Hematopoietic multipotent progenitor cell (in vitro differentiated cells): ENCODE data around the gene CREB3L1. TPM values are rescaled to one million over a fixed set of nuclear protein-coding genes. Genes with fewer than 3 reads are reported as not detected.
A peak's percentile ranks its signal among the peaks of the same experiment; 100 is the strongest.

Experiments
- DNase-seq, 3 donors: peaks; one replicate each; pipeline ENCODE4 v3.0.0-alpha.2; 2011 to 2015; ENCODE audit warnings: low read depth in 2 of 3, low spot score in 2 of 3
- total RNA-seq: library from RNA; depleted of rRNA; stranded (reverse); fragments of >200 nt; gene quantifications from one replicate; pipeline ENCODE4 v1.2.3, GENCODE V29; 2012

CREB3L1 gene
- under 0.01 TPM for total RNA-seq

DNA sequence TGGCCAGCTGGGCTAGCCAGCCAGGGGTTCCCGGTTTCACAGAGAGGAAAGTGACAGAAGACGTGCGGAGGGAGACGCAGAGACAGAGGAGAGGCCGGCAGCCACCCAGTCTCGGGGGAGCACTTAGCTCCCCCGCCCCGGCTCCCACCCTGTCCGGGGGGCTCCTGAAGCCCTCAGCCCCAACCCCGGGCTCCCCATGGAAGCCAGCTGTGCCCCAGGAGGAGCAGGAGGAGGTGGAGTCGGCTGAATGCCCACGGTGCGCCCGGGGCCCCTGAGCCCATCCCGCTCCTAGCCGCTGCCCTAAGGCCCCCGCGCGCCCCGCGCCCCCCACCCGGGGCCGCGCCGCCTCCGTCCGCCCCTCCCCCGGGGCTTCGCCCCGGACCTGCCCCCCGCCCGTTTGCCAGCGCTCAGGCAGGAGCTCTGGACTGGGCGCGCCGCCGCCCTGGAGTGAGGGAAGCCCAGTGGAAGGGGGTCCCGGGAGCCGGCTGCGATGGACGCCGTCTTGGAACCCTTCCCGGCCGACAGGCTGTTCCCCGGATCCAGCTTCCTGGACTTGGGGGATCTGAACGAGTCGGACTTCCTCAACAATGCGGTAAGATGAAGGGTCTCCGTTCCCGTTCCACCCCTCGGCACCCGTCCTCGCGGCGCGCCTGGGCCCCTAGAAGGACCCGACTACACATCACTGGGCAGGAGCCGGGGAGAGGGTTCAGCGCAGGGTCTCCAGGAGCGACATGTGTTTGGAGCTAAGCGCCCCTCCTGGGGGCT is at the start of gene CREB3L1:
Gene CREB3L1 (plus strand): TSS at position 41 of the 765 bp plus-strand sequence. CDS start 450 bp downstream, at position 491.
- peak in 1 of 3 donors; percentile 14 for DNase-seq

DNA sequence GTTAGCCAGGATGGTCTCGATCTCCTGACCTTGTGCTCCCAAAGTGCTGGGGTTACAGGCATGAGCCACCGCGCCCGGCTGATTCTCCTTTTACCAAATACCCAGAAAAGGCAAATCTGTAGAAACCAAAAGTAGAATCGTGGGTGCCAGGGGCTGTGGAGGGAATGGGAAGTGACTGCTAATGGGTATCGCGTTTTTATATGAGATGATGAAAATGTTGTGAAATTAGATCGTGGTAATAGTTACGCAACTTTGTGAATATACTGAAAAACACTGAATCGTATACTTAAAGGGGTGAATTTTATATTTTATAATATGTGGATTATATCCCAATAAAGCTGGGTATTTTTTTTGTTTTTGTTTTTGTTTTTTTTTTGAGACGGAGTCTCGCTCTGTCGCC is 48.2 kb upstream of the CREB3L1 start:
- no peak for DNase-seq

GRCh38 chr11:46234311-46234710 is 43.2 kb upstream of the CREB3L1 start:
- DNase-seq: no peak

DNA sequence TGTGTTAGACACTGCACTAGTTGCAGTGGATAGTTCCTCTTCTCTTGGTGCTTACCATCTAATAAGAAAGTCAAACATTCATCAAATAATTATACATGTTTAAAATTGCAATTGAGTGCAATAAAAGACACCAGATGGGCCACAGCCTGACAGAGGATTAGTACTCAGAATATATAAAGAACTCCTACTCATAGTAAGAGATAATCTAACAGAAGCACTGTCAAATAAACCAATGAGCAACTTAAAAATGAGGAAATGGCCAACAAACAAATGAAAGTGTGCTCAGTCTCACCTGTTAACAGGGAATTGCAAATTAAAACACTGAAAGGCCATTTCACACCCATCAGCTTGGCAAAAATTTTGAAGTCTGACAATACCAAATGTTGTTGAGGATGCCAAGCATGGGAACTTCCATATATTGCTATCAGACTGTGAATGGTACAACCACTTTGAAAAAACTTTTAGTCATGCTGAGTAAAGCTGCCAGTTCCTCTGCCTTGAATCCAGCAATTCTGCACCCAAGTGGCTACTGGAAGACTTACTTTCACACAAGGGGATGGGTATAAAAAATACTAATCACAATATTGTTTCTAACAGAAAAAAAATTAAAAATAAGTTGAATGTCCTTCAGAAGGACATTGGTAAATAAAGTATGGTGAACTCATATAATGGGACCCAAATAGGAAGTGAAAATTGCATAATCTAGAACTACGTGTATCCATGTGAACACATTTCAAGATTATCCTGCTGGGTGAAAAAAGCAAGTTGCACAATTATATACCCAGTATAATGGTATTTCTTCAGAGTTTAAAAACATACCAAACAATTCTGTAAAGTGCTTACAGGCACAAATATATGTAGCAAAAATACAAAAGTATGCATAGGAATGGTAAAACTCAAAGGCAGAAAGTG is 41.4 kb upstream of the CREB3L1 start:
- no peak for DNase-seq

- DNase-seq: no peak
Measured at GRCh38 chr11:46236918-46237247, 40.6 kb upstream of the CREB3L1 start.

DNA sequence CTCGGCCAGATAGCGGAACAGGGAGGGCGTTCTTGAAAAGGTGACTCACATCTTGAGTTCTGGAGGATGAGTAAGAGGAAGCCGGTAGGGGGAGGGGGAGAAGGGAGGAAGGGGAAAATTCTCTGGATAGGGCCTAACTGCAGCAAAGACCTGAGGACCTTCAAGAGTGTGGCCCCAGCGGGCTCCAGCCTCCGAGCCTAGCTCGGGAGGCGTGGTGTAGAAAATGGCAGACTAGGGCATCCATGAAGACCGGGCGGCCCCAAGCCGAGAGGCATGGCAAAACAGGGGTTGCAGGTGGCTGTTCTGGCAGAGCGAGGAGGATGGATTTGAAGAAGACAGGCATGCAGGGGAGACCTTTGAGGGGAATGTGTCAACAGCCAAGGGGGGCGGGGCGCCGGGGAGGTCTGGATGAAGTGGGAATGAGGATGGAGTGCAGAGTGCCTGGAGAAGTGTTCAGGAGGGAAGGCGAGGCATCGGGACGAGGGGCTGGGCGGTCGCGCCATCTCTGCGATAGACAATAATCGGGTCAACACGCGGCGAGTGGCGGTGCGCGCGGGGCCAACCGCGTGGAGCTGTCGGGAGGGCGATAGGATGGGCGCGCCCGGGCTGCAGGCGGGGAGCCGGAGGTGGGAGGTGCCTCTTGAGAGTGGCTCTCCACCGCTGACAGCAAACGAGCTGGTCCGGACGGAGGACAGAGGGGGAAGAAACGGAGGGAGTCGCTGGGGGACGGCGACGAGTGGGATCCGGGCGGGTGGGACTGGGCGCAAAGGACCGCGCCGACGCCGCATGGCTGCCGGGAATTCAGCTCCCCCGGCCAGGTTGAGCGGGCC is 40.0 kb upstream of the CREB3L1 start:
- DNase-seq: peak; percentile 9 to 59 (median 56)

- peak; percentile 45 to 69 (median 65) for DNase-seq
Measured at GRCh38 chr11:46238078-46238966, 39.1 kb upstream of the CREB3L1 start.

GRCh38 chr11:46238967-46239800 is 38.3 kb upstream of the CREB3L1 start:
- peak; percentile 77 to 80 (median 79) for DNase-seq

- no peak for DNase-seq
Measured at GRCh38 chr11:46239801-46240061, 37.7 kb upstream of the CREB3L1 start.

GRCh38 chr11:46240371-46240770 is 37.1 kb upstream of the CREB3L1 start:
- DNase-seq: no peak

DNA sequence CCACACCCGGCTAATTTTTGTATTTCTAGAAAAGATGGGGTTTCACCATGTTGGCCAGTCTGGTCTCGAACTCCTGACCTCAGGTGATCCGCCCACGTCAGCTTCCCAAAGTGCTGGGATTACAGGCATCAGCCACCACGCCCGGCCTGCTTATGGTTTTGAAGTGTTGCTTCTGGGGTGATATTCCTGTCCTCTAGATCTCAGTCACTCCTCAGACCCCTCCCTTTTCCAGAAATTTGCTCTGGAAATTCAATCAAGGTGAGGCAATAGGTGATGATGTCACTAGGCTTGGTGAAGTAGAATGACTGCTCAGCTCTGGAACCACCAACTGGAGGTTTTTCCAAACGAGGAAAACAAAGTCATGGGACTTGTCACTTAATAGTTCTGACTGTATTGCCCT is 36.6 kb upstream of the CREB3L1 start:
- DNase-seq: no peak

- no peak for DNase-seq
Measured at GRCh38 chr11:46242041-46242951, 35.2 kb upstream of the CREB3L1 start.

GRCh38 chr11:46242952-46243795 is 34.3 kb upstream of the CREB3L1 start:
- peak; percentile 72 to 87 (median 86) for DNase-seq

DNA sequence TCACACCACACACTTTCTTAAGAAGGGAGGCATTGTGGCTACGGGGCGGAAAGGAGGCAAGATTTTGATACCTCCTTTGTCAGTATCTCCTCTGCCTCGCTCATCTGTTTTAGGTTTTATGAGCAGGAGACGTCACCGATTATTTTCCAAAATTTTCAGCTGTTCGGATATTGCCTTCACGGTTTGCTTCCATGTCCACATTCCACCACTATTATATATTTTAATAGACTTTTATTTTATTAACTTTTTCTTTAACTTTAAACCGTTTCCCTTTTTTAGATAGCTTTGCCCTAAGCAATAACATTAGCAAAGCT is 33.7 kb upstream of the CREB3L1 start:
- DNase-seq: no peak

DNA sequence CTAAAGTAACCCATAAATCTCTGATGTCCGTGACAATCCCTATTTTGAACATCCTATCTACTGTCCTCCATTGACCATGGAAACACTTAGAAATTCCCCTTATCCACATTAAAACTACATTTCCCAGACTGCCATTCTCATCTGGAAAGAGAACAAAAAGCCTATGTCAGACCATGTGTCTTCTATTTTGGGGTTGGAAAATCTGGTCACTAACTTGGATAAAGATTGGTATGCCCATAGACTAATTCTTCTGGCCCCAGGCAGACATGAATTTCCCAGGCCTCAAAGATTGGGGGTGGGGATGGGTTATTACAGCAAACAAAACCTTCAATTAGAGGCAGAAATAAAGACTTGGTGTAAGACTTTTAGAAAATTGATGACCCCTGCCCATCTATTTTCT is 30.9 kb upstream of the CREB3L1 start:
- no peak for DNase-seq

GRCh38 chr11:46247090-46247489 is 30.4 kb upstream of the CREB3L1 start:
- DNase-seq: no peak

- DNase-seq: peak in 1 of 3 donors; percentile 62
Measured at GRCh38 chr11:46247659-46248058, 29.8 kb upstream of the CREB3L1 start.
